Peyer's patch (tissue), 4 donors: ENCODE measurements around the gene PRRG2.

ENCODE experiments used
- CTCF ChIP-seq, 6 experiments: fragments of 450-650 bp in 4 of 6; fragments of 200-600 bp in 2 of 6; sonication (generic) in 1 of 6; IDR thresholded peaks; one replicate each; pipeline ENCODE4 v1.5.1; 2017 to 2019; ENCODE audit warnings: antibody characterized with exemption in 6 of 6, mild to moderate bottlenecking in 3 of 6, moderate library complexity in 1 of 6
- POLR2A ChIP-seq, 2 donors: fragments of 450-650 bp; IDR thresholded peaks; one replicate each; pipeline ENCODE4 v1.5.1; 2017; ENCODE audit warnings: antibody characterized with exemption in 2 of 2, mild to moderate bottlenecking in 2 of 2, moderate library complexity in 2 of 2

GRCh38 chr19:49583239-49583638 is 2.1 kb downstream of the PRRG2 start:
- no peak for TF ChIP-seq CTCF (IDR thresholded peaks at IDR 0.05)
- TF ChIP-seq POLR2A (IDR thresholded peaks at IDR 0.05), result no peak
